Measurements from ENCODE around the gene FAM8A1.

FAM8A1 gene

GRCh38 chr6:17630511-17631073 is 30.5 kb downstream of the FAM8A1 start:
- no peak for DNase-seq (ENCODE audit: extremely low spot score)
- no peak for TF ChIP-seq CTCF (IDR thresholded peaks at IDR 0.05; ENCODE audit: control extremely low read depth, extremely low read depth, low read depth, missing control alignments)
- CTCF ChIA-PET = interaction anchor here (1.4 to 1.8 kb wide), 2 partner anchors 19 to 36 kb away, joined by 3 to 5 read pairs; no protein-coding TSS in a partner anchor
- POLR2A ChIA-PET = interaction anchor here (0.5 kb wide), 1 partner anchor 120 kb away, joined by 3 read pairs; no protein-coding TSS in a partner anchor

GRCh38 chr6:17632934-17633333 is 32.8 kb downstream of the FAM8A1 start:
- ChIA-PET CTCF (interaction anchor here (1.1 to 4.6 kb wide), 2 partner anchors 12 to 13 kb away, joined by 3 to 12 read pairs; no protein-coding TSS in a partner anchor), POLR2A (no interaction called here)
- no peak for DNase-seq (ENCODE audit: extremely low spot score)
- no peak for TF ChIP-seq CTCF (IDR thresholded peaks at IDR 0.05; ENCODE audit: control extremely low read depth, extremely low read depth, low read depth, missing control alignments)

- CTCF ChIA-PET = interaction anchor here (1.1 to 4.6 kb wide), 3 partner anchors 11 to 50 kb away, joined by 3 to 12 read pairs (median 5); no protein-coding TSS in a partner anchor
- POLR2A ChIA-PET = no interaction called here
- no peak for TF ChIP-seq CTCF (IDR thresholded peaks at IDR 0.05; ENCODE audit: control extremely low read depth, extremely low read depth, low read depth, missing control alignments)
- DNase-seq (ENCODE audit: extremely low spot score) = no peak
Measured at GRCh38 chr6:17633465-17634188, 33.5 kb downstream of the FAM8A1 start.

- ChIA-PET CTCF (interaction anchor here (4.6 kb wide), 1 partner anchor 9 kb away, joined by 12 read pairs; no protein-coding TSS in a partner anchor), POLR2A (no interaction called here)
- DNase-seq (ENCODE audit: extremely low spot score) = no peak
- no peak for TF ChIP-seq CTCF (IDR thresholded peaks at IDR 0.05; ENCODE audit: control extremely low read depth, extremely low read depth, low read depth, missing control alignments)
Measured at GRCh38 chr6:17635568-17635967, 35.5 kb downstream of the FAM8A1 start.

GRCh38 chr6:17638212-17638715 is 38.2 kb downstream of the FAM8A1 start:
- CTCF ChIA-PET = interaction anchor here (1.0 kb wide), 1 partner anchor 16 kb away, joined by 3 read pairs; no protein-coding TSS in a partner anchor
- DNase-seq (ENCODE audit: extremely low spot score) = no peak
- POLR2A ChIA-PET = no interaction called here
- no peak for TF ChIP-seq CTCF (IDR thresholded peaks at IDR 0.05; ENCODE audit: control extremely low read depth, extremely low read depth, low read depth, missing control alignments)

GRCh38 chr6:17640477-17640917 is 40.4 kb downstream of the FAM8A1 start:
- ChIA-PET CTCF (interaction anchor here (1.6 kb wide), 1 partner anchor 10 kb away, joined by 4 read pairs; no protein-coding TSS in a partner anchor), POLR2A (no interaction called here)
- TF ChIP-seq CTCF (IDR thresholded peaks at IDR 0.05; ENCODE audit: control extremely low read depth, extremely low read depth, low read depth, missing control alignments) = no peak
- DNase-seq (ENCODE audit: extremely low spot score) = no peak

All from GM10248 (cell line).